Keratinocyte (primary cell): ENCODE measurements around the gene TCERG1L.

Source experiments
- EZH2 ChIP-seq: IDR thresholded peaks from one replicate; pipeline ENCODE4 v1.6.1; 2012; ENCODE audit warnings: inconsistent platforms, mild to moderate bottlenecking, low read length, moderate library complexity
- TF ChIP-seq, protein P1 (sequence below), 3 experiments: IDR thresholded peaks in 1 of 3; conservative IDR thresholded peaks in 1 of 3; optimal IDR thresholded peaks in 1 of 3; 2 replicates in 2 of 3; 3 replicates in 1 of 3; pipeline versions ENCODE3 to v1.5.1; 2011; ENCODE audit warnings: low read length in 3 of 3, mild to moderate bottlenecking in 3 of 3, moderate library complexity in 2 of 3, control low read depth in 1 of 3, inconsistent platforms in 1 of 3; ENCODE audit not compliant: insufficient read depth in 2 of 3; ENCODE audit errors: extremely low read depth in 1 of 3

DNA sequence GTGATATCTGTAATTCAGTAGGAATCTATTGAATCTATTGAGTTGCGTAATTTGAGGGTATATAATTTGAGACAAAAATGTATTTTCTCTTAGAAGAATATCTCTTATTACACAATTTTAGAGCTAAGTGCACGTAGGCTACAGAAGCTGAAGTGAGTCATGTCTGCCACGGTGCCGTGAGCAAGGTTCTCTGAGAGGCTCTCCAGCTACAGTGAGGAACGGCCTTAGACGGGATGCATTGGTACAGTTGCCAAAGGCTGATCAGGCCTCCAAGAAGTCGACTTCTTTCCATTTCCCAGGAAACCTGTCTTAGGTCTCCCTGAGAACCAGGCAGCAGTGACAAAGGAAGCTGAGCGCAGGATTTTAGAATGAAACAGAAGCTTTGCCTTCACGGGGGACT, 28.6 kb downstream of the TCERG1L start:
- TF ChIP-seq, protein P1, sequence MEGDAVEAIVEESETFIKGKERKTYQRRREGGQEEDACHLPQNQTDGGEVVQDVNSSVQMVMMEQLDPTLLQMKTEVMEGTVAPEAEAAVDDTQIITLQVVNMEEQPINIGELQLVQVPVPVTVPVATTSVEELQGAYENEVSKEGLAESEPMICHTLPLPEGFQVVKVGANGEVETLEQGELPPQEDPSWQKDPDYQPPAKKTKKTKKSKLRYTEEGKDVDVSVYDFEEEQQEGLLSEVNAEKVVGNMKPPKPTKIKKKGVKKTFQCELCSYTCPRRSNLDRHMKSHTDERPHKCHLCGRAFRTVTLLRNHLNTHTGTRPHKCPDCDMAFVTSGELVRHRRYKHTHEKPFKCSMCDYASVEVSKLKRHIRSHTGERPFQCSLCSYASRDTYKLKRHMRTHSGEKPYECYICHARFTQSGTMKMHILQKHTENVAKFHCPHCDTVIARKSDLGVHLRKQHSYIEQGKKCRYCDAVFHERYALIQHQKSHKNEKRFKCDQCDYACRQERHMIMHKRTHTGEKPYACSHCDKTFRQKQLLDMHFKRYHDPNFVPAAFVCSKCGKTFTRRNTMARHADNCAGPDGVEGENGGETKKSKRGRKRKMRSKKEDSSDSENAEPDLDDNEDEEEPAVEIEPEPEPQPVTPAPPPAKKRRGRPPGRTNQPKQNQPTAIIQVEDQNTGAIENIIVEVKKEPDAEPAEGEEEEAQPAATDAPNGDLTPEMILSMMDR (optimal IDR thresholded peaks at IDR 0.05 in 1 of 3, IDR thresholded peaks at IDR 0.05 in 1 of 3, conservative IDR thresholded peaks at IDR 0.05 in 1 of 3; ENCODE audit: extremely low read depth in 1 of 3, insufficient read depth in 2 of 3, low read length in 3 of 3): no peak
- TF ChIP-seq EZH2: no peak
